Tibial nerve (tissue), 4 donors: ENCODE measurements around the gene PHC2.

Source experiments
- CTCF ChIP-seq, 5 experiments: fragments of 200-600 bp in 3 of 5; fragments of 450-650 bp in 2 of 5; sonication (generic) in 3 of 5; IDR thresholded peaks; one replicate each; pipeline ENCODE4 v1.5.1; 2016 to 2019; ENCODE audit warnings: antibody characterized with exemption in 5 of 5, mild to moderate bottlenecking in 3 of 5, moderate library complexity in 2 of 5
- EP300 ChIP-seq, 2 donors: sonication (generic); formaldehyde crosslinking; IDR thresholded peaks; one replicate each; pipeline ENCODE4 v1.6.1; 2017; ENCODE audit warnings: antibody characterized with exemption in 2 of 2, mild to moderate bottlenecking in 1 of 2

- TF ChIP-seq CTCF (IDR thresholded peaks at IDR 0.05) (no peak), EP300 (IDR thresholded peaks at IDR 0.05) (peak; percentile 41 to 94)
Observed at GRCh38 chr1:33342041-33342723, 88.7 kb downstream of the PHC2 start.
